Measurements from ENCODE around the gene ERP27.

Gene ERP27

GRCh38 chr12:14885718-14886221, 52.6 kb downstream of the ERP27 start, which contains the start of gene MGP:
MGP (minus strand) TSS chr12:14885854; CDS start chr12:14885791, 63 bp downstream.
- DNase-seq (ENCODE audit: low spot score), result no peak
- TF ChIP-seq CTCF (IDR thresholded peaks at IDR 0.05; ENCODE audit: extremely low read depth, insufficient read depth, missing control alignments), result no peak
- in situ Hi-C loops (cut with MboI; ENCODE audit: low pct_unique_long_range_greater_than_20kb, low sequenced_read_pairs, unreplicated experiment), result no loop called here

- DNase-seq (ENCODE audit: low spot score), result peak; percentile 15
- in situ Hi-C loops (cut with MboI; ENCODE audit: low pct_unique_long_range_greater_than_20kb, low sequenced_read_pairs, unreplicated experiment), result no loop called here
- no peak for TF ChIP-seq CTCF (IDR thresholded peaks at IDR 0.05; ENCODE audit: extremely low read depth, insufficient read depth, missing control alignments)
Measured at GRCh38 chr12:14884458-14884878, 53.9 kb downstream of the ERP27 start.

GRCh38 chr12:14883686-14884085, 54.7 kb downstream of the ERP27 start:
- in situ Hi-C loops (cut with MboI; ENCODE audit: low pct_unique_long_range_greater_than_20kb, low sequenced_read_pairs, unreplicated experiment), result no loop called here
- no peak for DNase-seq (ENCODE audit: low spot score)
- TF ChIP-seq CTCF (IDR thresholded peaks at IDR 0.05; ENCODE audit: extremely low read depth, insufficient read depth, missing control alignments), result no peak

GRCh38 chr12:14880890-14881453, 57.4 kb downstream of the ERP27 start:
- in situ Hi-C loops (cut with MboI; ENCODE audit: low pct_unique_long_range_greater_than_20kb, low sequenced_read_pairs, unreplicated experiment), result no loop called here
- no peak for DNase-seq (ENCODE audit: low spot score)
- no peak for TF ChIP-seq CTCF (IDR thresholded peaks at IDR 0.05; ENCODE audit: extremely low read depth, insufficient read depth, missing control alignments)

GRCh38 chr12:14879222-14879933, 59.0 kb downstream of the ERP27 start:
- no peak for TF ChIP-seq CTCF (IDR thresholded peaks at IDR 0.05; ENCODE audit: extremely low read depth, insufficient read depth, missing control alignments)
- in situ Hi-C loops (cut with MboI; ENCODE audit: low pct_unique_long_range_greater_than_20kb, low sequenced_read_pairs, unreplicated experiment), result no loop called here

GRCh38 chr12:14878488-14878887, 59.8 kb downstream of the ERP27 start:
- no peak for TF ChIP-seq CTCF (IDR thresholded peaks at IDR 0.05; ENCODE audit: extremely low read depth, insufficient read depth, missing control alignments)
- in situ Hi-C loops (cut with MboI; ENCODE audit: low pct_unique_long_range_greater_than_20kb, low sequenced_read_pairs, unreplicated experiment), result no loop called here
- no peak for DNase-seq (ENCODE audit: low spot score)

More at GRCh38 chr12:14879222-14879933, 59.0 kb downstream of the ERP27 start:
- no peak for DNase-seq (ENCODE audit: low spot score)
